NB4 (cell line): ENCODE results near the gene KCNJ8.

Experiments
- CTCF ChIP-seq: IDR thresholded peaks from one replicate; pipeline ENCODE4 v1.5.1; 2012; ENCODE audit warnings: low read depth, low read length
- MYC ChIP-seq: IDR thresholded peaks from 2 replicates; pipeline ENCODE4 v1.6.1; 2011; ENCODE audit warnings: low read depth, low read length
- POLR2A ChIP-seq: IDR thresholded peaks from 2 replicates; pipeline ENCODE4 v1.6.1; 2011; ENCODE audit warnings: mild to moderate bottlenecking; ENCODE audit not compliant: insufficient read length; ENCODE audit errors: extremely low read depth

GRCh38 chr12:21819678-21820077 is 45.2 kb upstream of the KCNJ8 start:
- TF ChIP-seq CTCF (no peak), POLR2A (no peak), MYC (no peak)
